NOMO-1 (cell line): ENCODE data around the gene CSNK1G1.
"Not testable (repeated sequence)": the region's sequence is repeated elsewhere in the genome, so short reads cannot be mapped to it uniquely, and the experiment has no call there.

ENCODE experiments used
- DNase-seq, 2 experiments: peaks; one replicate each; lab custom pipeline; 2025; ENCODE audit not compliant: unreplicated experiment in 2 of 2; lab: John Stamatoyannopoulos, UW

CSNK1G1 gene

GRCh38 chr15:64355944-64356709, at the start of gene CSNK1G1:
TSS of gene CSNK1G1 (minus strand) at chr15:64356173. CDS start at chr15:64300499, 55,674 bp downstream.
- peak; percentile 95 to 96 for DNase-seq

DNA sequence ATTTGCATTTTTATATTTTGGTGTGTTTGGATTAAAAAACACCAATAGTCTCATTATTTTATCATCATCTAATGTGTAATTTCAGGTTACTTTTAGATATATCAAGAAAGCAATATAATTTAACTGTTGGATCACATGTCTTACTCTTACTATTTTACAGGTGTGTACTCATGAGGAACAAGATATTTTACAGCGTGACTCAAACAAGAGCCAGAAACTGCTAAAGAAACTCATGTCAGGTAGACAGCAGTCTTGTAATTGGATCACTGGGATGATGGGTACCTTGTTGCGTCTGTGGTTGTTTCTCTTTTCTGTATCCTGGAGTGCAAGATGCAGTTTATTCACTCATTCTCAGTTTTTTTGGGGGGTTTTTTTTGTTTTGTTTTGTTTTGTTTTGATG, 44.6 kb upstream of the CSNK1G1 start:
- DNase-seq, result no peak

DNA sequence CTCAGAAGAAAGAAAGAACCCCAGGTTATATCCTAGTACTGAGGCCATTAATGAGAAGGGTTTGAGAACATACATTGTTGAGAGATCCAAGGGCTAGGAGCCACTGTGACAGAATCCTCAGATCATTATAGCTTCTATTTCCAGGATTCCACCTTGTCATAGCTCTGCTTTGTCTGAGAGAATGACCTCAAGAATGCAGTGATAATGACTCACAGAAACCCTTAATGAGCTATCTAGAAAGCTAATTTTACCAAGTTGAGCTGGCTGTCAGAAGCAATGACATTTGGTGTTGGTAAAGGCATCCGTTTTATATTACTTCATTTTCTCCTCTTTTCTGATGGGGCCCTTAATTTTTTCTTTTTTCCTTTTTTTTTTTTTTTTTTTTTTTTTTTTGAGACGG, 42.6 kb upstream of the CSNK1G1 start:
- no peak for DNase-seq

DNA sequence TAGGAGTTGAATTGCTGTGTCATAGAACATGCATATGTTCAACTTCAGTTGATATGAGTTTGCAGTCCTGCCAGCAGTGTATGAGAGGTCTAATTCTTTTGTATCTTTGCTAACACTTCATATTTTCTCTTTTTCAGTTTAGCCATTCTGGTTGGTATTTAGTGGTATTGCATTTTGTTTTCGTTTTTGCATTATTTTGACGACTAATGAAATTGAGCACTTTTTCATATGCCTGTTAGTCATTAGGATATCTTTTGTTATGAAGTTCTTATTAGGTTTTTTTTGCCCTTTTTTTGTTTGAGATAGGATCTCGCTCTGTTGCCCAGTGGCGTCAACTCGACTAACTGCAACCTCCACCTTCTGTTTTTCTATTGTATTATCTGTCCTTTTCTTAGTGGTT, 40.8 kb upstream of the CSNK1G1 start:
- DNase-seq, result no peak

- DNase-seq, result not testable (repeated sequence)
Measured at GRCh38 chr15:64392471-64392870, 36.5 kb upstream of the CSNK1G1 start.

DNA sequence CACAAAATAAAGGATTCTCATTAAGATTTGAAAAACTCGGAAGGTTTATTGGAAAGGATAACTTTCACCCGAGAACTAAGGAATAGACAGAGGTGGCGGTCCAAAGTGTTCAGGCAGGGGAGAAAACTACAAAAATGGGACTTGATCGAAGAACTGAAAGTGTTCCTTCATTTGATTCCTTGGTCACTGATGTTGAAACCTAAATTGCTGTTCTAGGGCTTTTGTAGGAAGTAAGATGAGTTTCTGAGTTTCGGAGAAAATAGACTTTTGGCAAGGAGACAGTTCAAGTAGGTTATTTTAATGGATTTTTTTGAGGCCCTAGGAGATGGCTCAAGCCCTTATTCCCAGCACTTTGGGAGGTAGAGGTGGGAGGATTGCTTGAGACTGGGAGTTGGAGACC, 33.1 kb upstream of the CSNK1G1 start:
- peak; percentile 7 to 32 for DNase-seq

GRCh38 chr15:64387562-64388168, 31.7 kb upstream of the CSNK1G1 start, which contains the start of gene TRIP4:
TSS of gene TRIP4 (plus strand) at chr15:64387836. CDS start at chr15:64387864, 28 bp downstream.
- DNase-seq, result peak; percentile 95 to 99

GRCh38 chr15:64386291-64386690, 30.3 kb upstream of the CSNK1G1 start:
- no peak for DNase-seq

GRCh38 chr15:64383760-64384159, 27.8 kb upstream of the CSNK1G1 start:
- DNase-seq, result no peak

DNA sequence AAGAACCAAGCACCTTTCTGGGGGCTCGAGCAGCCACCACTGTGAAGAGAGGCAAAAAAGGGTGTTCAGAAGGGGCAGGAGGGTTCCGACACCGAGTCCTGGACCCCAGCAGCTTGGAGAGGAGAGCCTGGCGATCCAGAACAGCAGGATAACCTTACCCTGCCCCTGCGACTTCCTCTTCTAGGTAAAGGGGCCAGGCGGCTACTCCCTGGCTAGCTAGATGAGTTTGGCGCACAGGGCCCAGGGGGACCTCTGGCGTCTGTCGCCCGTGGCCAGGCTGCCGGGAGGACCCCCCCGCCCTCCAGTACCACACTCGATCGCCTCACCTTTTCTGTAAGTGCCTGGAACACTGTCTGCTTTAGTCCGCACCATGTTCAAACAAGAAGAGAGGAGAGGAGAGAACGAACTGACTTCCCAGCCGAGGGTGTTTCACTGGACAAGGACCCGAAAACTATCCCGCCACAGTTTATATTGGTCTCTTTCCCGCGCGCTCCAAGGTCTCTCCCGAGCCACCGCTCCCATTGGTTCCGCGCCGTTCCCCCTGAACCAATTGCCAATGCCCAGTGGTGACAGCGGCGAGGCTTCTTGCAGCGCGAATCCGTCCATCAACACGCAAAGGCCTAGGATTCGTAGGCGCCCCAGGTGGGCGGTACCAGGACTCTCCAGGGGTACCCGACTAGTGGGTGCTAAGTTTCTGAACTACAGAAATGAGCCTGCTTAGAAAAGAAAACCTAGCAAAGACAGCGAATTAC, 25.2 kb upstream of the CSNK1G1 start, which contains the start of gene PCLAF:
Gene PCLAF (minus strand): TSS at position 442 of the 752 bp plus-strand sequence. CDS start 70 bp downstream, at position 372.
- DNase-seq, result peak; percentile 98

GRCh38 chr15:64380130-64380870, 24.3 kb upstream of the CSNK1G1 start:
- DNase-seq, result not testable (repeated sequence)

DNA sequence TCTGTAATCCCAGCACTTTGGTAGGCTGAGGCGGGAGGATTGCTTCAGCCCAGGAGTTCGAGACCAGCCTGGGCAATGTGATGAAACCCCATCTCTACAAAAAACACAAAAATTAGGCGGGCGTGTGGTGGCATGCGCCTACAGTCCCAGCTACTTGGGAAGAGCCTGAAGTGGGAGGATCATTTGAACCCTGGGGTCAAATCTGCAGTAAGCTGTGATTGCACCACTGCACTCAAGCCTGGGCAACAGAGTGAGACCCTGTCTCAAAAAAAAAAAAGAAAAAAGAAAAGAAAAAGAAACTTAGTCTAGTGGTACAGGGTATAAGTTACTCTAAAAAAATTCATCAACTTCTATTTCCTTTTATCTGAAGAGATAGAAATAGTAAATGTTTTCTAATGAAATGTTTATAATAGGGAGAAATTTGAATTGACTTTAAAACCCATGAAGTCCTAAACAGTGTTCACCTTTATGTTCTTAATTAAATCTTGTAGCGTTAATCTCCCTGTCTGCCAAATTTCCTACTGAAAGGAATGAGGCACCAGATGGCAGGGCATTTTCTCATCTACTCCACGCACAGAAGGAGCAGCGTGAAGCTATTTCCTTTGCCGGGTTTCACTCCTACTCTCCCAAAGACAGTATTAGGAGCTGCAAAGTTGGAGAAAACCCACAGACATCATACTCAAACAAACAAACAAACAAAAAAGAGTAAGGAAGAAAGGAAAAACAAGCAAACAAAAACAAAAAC, 23.4 kb upstream of the CSNK1G1 start:
- DNase-seq, result no peak

DNA sequence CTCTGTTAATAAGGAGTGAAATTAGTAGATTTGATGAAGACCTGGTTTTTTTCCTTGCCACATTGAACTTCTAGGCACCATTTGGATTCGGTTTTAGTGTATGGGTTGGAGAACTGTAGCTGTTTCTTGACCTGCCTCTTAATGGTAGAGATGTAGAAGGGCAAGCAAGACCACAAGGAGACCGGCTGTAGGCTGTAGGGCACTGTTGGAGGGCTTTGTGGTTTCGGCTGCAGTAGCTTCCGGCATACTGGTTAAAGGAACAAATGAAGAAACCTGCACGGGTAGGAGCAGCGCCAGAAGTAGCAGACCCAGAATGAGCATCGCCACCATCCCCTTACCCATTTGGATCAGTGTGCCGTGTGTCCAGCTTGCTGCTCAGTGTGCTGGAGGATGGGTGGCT, 17.4 kb upstream of the CSNK1G1 start:
- no peak for DNase-seq

- not testable (repeated sequence) for DNase-seq
Measured at GRCh38 chr15:64371383-64371782, 15.4 kb upstream of the CSNK1G1 start.

- no peak for DNase-seq
Measured at GRCh38 chr15:64369078-64369607, 13.2 kb upstream of the CSNK1G1 start.

- DNase-seq, result no peak
Measured at GRCh38 chr15:64361259-64361658, 5.3 kb upstream of the CSNK1G1 start.

- no peak for DNase-seq
Measured at GRCh38 chr15:64356710-64357040, 702 bp upstream of the CSNK1G1 start.

GRCh38 chr15:64355348-64355943, 527 bp downstream of the CSNK1G1 start:
- peak in 1 of 2 experiments; percentile 6 for DNase-seq

DNA sequence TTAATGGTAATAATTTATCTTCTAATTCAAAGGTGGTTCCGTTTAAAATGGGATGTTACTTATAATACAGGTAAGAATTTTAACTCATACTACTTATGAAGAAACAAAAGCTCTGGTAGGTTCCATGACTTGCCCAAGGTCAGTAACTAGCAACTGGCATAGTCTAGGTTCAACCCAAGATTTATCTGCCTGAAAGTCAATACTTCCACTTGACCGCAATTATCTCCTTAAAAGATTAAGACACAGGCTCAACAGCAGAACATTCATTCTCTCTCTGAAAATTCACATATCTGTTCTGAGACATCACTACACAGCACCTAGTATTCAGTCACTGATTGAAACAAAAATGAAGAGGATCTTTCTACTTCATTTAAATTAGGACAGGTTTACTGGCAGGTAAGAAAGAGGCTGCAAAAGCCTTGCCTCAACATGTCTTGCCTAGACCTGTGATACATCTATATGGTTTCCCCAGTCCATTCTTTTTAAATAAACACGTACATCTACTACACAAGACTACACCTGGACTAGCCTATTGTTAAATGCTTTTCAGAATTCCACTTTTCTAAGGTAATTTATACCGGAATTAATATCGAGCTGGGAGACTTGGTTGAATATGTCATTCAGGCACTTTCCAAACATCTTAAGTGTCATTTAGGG, 1.2 kb downstream of the CSNK1G1 start:
- DNase-seq, result no peak
